MCF 10A (cell line): ENCODE data around the gene SGTB. TPM values are rescaled to one million over a fixed set of nuclear protein-coding genes. Genes with fewer than 3 reads are reported as not detected.
"Not testable (repeated sequence)": the region's sequence is repeated elsewhere in the genome, so short reads cannot be mapped to it uniquely, and the experiment has no call there.

Experiments used
- BruUV-seq: library from RNA; stranded (reverse); fragments of 400-500 nt; replicated peaks from 2 replicates; lab custom pipeline; 2021; lab: Mats Ljungman, UMichigan
- CTCF ChIA-PET: fragments of 300-600 bp; sonication (Branson Sonifier 250); formaldehyde crosslinking; extraction: SDS; loops from one replicate; lab custom pipeline; 2021; ENCODE audit warnings: antibody characterized with exemption, inconsistent platforms; lab: Yijun Ruan, JAX
- POLR2A ChIA-PET: fragments of 300-600, 350-650 bp; sonication (Branson Sonifier 250); formaldehyde crosslinking; extraction: SDS; loops from one replicate; lab custom pipeline; 2020; ENCODE audit warnings: antibody characterized with exemption, inconsistent platforms; lab: Yijun Ruan, JAX
- DNase-seq: peaks from one replicate; pipeline ENCODE4 v3.0.0-alpha.2; 2018; ENCODE audit not compliant: unreplicated experiment
- H3K27ac Mint-ChIP-seq: one replicate; pipeline ENCODE4 v1.8.0; 2022; ENCODE audit warnings: mild to moderate bottlenecking, low read depth, mixed read lengths; ENCODE audit not compliant: unreplicated experiment
- H3K27me3 Mint-ChIP-seq: one replicate; pipeline ENCODE4 v1.8.0; 2022; ENCODE audit warnings: mixed read lengths; ENCODE audit not compliant: insufficient read depth, unreplicated experiment
- H3K36me3 Mint-ChIP-seq: one replicate; pipeline ENCODE4 v1.8.0; 2022; ENCODE audit warnings: mild to moderate bottlenecking, moderate library complexity, mixed read lengths; ENCODE audit not compliant: insufficient read depth, unreplicated experiment
- H3K4me1 Mint-ChIP-seq: one replicate; pipeline ENCODE4 v1.8.0; 2022; ENCODE audit warnings: mixed read lengths; ENCODE audit not compliant: insufficient read depth, unreplicated experiment
- H3K4me3 Mint-ChIP-seq: one replicate; pipeline ENCODE4 v1.8.0; 2022; ENCODE audit warnings: mild to moderate bottlenecking, moderate library complexity, mixed read lengths; ENCODE audit not compliant: unreplicated experiment
- H3K9me3 Mint-ChIP-seq: one replicate; pipeline ENCODE4 v1.8.0; 2022; ENCODE audit warnings: mixed read lengths; ENCODE audit not compliant: unreplicated experiment
- CTCF ChIP-seq: fragments of 200-600 bp; IDR thresholded peaks from one replicate; pipeline ENCODE4 v1.8.0; 2022; ENCODE audit warnings: antibody characterized with exemption, mild to moderate bottlenecking; ENCODE audit not compliant: unreplicated experiment
- intact Hi-C: fragments of 100-400 bp; cut with micrococcal nuclease; formaldehyde crosslinking; loops from 2 replicates; pipeline ENCODE4 v1.14.1; 2022
- total RNA-seq: library from RNA; stranded (reverse); gene quantifications from 2 replicates; pipeline ENCODE4 v1.2.3, GENCODE V29; 2022

The SGTB gene
- total RNA-seq, 1 experiment from 2014 or later = 15.8 TPM

GRCh38 chr5:65737842-65738241 is 15.9 kb upstream of the SGTB start:
- no peak overlapping the region for H3K4me3 Mint-ChIP-seq
- no peak for TF ChIP-seq CTCF
- peak; percentile 13 for DNase-seq
- no TSS peak for BruUV-seq
- no peaks in the 10 kb centered on the region for H3K9me3 Mint-ChIP-seq
- no peak overlapping the region for H3K27ac Mint-ChIP-seq
- intact Hi-C loops = no loop called here
- ChIA-PET CTCF (no interaction called here), POLR2A (interaction anchor here (1.3 to 1.5 kb wide), 2 partner anchors 16 to 406 kb away, joined by 4 read pairs; partner anchors contain the start of genes NLN, SGTB and SREK1)
- H3K4me1 Mint-ChIP-seq = peaks cover 16% of the 10 kb centered on the region
- no peaks in the 10 kb centered on the region for H3K27me3 Mint-ChIP-seq
- no peaks in the 10 kb centered on the region for H3K36me3 Mint-ChIP-seq

GRCh38 chr5:65736011-65736410 is 14.1 kb upstream of the SGTB start:
- intact Hi-C loops = no loop called here
- BruUV-seq = no TSS peak
- ChIA-PET CTCF (interaction anchor here (0.7 kb wide), 1 partner anchor 17 kb away, joined by 3 read pairs; no protein-coding TSS in a partner anchor), POLR2A (no interaction called here)
- DNase-seq = no peak
- Mint-ChIP-seq H3K4me3 (no peak overlapping the region), H3K9me3 (no peaks in the 10 kb centered on the region), H3K4me1 (peaks cover 11% of the 10 kb centered on the region), H3K27ac (no peak overlapping the region), H3K27me3 (no peaks in the 10 kb centered on the region), H3K36me3 (no peaks in the 10 kb centered on the region)
- TF ChIP-seq CTCF = no peak

GRCh38 chr5:65734921-65735320 is 13.0 kb upstream of the SGTB start:
- H3K27me3 Mint-ChIP-seq = no peaks in the 10 kb centered on the region
- H3K9me3 Mint-ChIP-seq = no peaks in the 10 kb centered on the region
- POLR2A ChIA-PET = no interaction called here
- no peak for DNase-seq
- no peak overlapping the region for H3K4me3 Mint-ChIP-seq
- TF ChIP-seq CTCF = no peak
- H3K36me3 Mint-ChIP-seq = no peaks in the 10 kb centered on the region
- CTCF ChIA-PET = no interaction called here
- no TSS peak for BruUV-seq
- H3K27ac Mint-ChIP-seq = no peak overlapping the region
- intact Hi-C loops = no loop called here
- H3K4me1 Mint-ChIP-seq = peaks cover 11% of the 10 kb centered on the region

GRCh38 chr5:65734196-65734775 is 12.4 kb upstream of the SGTB start:
- H3K27me3 Mint-ChIP-seq, H3K36me3 Mint-ChIP-seq, H3K9me3 Mint-ChIP-seq, POLR2A ChIA-PET, BruUV-seq, DNase-seq, intact Hi-C loops, H3K27ac Mint-ChIP-seq, H3K4me3 Mint-ChIP-seq, CTCF ChIA-PET: not testable (repeated sequence)
- H3K4me1 Mint-ChIP-seq = peaks cover 11% of the 10 kb centered on the region

- BruUV-seq, H3K36me3 Mint-ChIP-seq: not testable (repeated sequence)
- CTCF ChIA-PET = interaction anchor here (0.7 kb wide), 1 partner anchor 48 kb away, joined by 3 read pairs; no protein-coding TSS in a partner anchor
These were observed 10.1 kb upstream of the SGTB start for GRCh38 chr5:65732046-65732445.

More at GRCh38 chr5:65732046-65732445, 10.1 kb upstream of the SGTB start:
- H3K4me1 Mint-ChIP-seq, H3K27me3 Mint-ChIP-seq, H3K27ac Mint-ChIP-seq, DNase-seq, intact Hi-C loops, H3K9me3 Mint-ChIP-seq, H3K4me3 Mint-ChIP-seq: not testable (repeated sequence)
- POLR2A ChIA-PET = interaction anchor here (1.6 kb wide), 1 partner anchor 11 kb away, joined by 3 read pairs; the partner anchor contains the start of genes NLN and SGTB
